HG03521 (cell line): ENCODE results near the gene SPRYD7.
"Not testable (repeated sequence)": the region's sequence is repeated elsewhere in the genome, so short reads cannot be mapped to it uniquely, and the experiment has no call there.

Experiments
- ATAC-seq: cut with Tn5 transposase; IDR thresholded peaks from one replicate; pipeline ENCODE4 v1.9.1; 2021; ENCODE audit warnings: mild to moderate bottlenecking, moderate library complexity; ENCODE audit not compliant: unreplicated experiment

Gene SPRYD7

DNA sequence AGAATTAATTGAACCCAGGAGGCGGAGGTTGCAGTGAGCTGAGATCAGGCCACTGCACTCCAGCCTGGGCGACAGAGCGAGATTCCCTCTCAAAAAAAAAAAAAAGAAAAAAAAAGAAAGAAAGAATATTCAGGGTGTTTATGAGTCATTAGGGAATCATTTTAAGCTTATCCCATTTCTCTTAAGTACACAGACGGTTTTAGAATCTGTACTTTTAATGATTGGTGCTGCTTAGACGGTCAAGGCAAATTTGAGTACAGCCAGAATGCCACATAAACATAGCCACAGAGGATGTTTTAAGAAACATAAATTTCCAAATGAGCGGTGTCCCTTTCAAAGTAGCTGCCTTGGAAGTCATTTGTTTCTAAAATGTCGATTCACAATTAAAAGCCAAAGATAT lies 2.6 kb downstream of the SPRYD7 start:
- no peak for ATAC-seq

DNA sequence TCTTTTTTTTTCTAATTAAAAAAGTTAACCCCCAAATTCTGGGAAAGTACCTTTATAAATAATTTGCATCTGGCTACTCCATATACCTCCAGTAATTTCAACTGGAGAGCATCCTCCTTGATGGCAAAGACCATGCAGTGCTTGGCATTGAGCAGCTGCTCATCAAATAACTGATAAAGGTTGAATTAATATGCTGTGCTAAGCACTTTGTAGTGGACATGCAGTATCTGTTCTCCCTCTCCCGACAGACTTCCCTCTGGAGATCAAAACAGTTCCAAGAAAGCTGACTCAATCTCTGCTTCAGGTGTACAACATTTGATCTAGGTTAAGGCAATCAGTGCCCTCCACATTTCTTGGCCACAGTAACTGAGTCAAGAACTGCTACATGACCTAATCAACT lies 3.3 kb downstream of the SPRYD7 start:
- ATAC-seq, result no peak

DNA sequence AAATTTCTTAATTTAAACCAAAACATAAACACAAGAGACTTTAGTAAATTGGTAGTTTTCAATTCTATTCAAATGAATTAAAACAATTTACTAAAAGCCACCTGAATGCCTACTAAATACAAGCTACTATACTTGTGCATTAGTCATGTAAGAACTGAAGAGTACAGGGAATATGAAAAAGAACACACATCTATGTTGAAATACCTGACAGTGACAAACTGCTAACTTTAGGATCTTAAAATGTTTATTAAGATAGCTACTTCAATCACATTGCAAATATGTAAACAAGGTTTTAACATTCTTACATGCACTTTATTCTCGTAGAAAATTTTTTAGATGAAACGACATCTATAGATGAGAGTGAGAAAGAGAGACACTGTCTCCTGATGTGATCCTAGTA lies 4.1 kb downstream of the SPRYD7 start:
- ATAC-seq, result no peak

DNA sequence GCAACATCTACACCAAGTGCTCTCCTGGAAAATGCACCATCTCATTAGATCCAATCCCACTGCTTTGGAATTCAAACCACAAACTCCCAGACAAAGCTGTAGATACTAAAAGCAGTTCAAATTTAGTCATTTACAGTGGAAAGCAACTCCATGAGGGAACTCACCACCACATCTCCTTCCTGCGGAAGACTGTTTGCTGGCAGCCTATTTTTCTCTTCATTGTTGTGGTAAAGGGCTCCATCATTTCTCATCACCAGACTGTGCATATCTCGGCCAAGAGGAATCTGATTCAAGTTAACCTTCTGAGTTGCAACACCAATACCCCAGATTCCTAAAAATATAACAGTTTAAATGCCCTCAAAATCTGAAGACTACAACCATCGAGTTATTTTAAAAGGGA lies 8.4 kb downstream of the SPRYD7 start:
- no peak for ATAC-seq

DNA sequence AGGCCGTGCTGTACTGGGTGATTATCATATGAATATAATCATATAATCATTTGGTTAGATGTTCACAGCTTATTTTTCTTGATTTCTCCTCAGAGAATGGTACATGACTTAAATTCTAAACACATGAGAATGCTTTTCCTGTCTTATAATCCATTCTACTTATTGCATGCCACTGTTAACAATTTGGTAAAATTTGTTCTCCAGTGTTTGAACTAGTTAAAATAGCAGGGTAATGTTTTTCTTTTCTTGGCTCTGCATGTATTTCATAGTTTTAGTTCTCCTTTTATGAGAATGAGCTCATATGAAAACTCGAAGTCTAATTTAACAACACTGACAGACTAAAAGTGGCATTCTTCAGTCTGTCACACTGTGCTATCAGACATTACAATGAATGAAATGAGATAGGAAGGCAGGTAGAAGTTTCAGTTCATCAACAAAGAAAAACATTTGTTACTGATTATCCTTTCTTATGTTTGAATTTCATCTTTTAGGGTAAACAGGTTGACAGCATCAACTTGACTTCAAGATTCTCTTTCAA lies 10.2 kb downstream of the SPRYD7 start:
- no peak for ATAC-seq

DNA sequence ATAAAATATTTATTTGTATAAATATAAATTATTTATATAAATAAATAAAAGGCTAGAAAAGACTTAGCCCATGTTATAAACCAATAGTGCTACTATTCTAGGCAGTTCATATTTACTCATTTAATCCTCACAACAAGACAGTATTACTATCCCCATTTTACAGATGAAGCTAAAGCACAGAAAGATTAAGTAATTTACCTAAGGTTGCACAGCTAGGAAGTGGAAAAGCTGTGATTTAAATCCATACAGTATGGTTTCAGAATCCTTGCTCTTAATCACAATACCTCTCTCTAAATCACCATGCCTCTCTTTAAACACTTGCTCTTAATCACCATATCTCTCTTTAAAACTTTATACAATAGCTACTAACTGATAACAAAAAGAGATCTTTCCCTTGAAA lies 13.8 kb downstream of the SPRYD7 start:
- no peak for ATAC-seq

DNA sequence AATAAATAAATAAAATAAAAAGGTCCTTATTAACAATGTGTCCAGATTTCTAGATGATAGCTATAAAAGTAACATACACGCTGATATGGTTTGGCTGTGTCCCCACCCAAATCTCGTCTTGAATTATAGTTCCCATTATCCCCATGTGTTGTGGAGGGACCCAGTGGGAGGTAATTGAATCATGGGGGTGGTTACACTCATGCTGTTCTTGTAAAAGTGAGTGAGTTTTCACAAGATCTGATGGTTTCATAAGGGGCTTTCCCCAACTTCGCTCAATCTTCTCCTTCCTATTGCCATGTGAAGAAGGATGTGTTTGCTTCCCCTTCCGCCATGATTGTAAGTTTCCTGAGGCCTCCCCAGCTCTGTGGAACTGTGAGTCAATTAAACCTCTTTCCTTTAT lies 15.2 kb downstream of the SPRYD7 start:
- ATAC-seq, result not testable (repeated sequence)

DNA sequence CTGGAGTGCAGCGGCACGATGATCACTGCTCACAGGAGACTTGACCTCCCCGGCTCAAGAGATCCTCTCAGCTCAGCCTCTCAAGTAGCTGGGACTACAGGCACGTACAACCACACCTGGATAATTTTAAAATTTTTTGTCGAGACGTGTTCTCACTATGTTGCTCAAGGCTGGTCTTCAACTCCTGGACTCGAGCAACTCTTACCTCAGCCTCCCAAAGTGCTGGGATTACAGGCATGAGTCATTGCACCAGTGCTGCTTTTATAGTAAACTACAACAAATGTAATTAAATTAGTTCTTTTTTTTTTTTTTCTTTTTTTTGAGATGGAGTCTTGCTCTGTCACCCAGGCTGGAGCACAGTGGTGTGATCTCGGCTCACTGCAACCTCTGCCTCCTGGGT lies 18.0 kb downstream of the SPRYD7 start:
- ATAC-seq, result not testable (repeated sequence)

DNA sequence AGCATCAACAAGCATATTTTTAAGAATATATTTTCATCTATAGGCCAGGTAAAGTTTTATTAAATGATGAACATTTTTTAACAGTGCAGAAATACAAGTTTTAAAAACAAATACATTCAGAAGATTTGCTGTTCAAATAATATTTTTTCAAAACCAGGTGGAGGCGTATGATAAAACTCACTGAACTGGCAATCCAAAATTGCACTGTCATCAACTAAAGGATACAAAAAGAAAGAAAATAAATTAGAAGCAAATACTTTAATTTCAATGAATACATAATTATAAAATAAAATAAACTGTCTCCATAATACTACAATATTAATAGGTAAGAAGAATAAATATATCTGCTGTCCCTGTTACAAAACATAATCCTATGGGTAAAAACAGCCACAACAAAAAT lies 21.2 kb downstream of the SPRYD7 start:
- no peak for ATAC-seq

DNA sequence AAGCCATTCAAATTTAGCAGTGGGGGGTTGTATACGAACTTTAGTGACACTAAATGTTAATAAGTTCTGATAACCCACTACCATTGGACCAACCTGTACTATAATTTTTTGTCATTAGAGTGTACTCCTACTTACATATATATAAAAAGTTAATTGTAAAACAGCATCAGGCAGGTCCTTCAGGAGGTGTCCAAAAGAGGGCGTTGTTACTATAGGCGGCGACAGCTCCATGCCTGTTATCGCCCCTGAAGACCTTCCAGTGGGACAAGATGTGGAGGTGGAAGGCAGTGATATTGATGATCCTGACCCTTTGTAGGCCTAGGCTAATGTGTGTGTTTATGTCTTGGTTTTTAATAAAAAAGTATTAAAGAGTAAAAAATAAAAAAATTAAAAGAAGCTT lies 27.5 kb downstream of the SPRYD7 start:
- ATAC-seq, result no peak

DNA sequence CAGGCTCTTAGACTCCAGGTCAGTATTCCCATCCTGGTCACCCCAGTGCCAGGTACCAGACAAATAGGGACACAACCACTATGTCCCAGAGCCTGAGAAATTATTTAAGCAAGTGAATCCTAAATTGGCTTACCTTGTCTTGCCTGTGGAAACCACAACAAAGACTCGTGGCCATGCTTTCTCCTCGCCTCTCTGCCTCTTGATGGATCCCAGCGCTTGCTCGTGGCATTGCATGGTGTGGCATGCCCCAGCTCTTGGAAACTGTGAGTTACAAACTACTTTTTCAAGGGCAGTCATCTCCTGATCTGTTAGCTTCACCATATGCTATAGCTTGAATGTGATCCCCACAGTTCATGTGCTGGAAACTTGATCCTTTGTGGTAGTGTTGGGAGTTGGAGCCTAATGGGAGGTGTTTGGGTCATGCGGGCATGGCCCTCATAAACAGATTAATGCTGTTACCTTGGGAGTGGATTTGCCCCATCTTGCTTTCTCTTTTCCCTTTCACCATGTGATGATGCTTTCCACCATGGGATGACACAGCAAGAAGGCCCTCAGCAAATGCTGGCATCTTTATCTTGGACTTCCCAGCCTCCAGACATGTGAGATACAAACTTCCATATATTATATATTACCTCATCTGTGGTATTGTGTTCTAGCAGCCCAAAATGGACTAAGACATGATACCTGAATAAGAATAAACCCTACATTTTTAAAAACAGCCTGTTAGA lies 31.2 kb downstream of the SPRYD7 start:
- no peak for ATAC-seq

DNA sequence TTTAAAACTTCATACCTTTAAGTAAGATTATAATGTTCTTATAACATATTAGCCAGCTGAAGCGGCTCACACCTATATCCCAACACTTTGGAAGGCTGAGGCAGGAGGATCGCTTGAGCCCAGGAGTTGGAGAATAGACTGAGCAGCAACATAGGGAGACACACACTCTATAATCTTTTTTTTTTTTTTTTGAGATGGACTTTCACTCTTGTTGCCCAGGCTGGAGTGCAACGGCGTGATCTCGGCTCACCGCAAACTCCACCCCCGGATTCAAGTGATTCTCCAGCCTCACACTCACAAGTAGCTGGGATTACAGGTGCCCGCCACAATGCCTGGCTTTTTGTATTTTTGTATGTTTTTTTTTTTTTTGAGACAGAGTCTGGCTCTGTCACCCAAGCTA lies 37.3 kb downstream of the SPRYD7 start:
- no peak for ATAC-seq

DNA sequence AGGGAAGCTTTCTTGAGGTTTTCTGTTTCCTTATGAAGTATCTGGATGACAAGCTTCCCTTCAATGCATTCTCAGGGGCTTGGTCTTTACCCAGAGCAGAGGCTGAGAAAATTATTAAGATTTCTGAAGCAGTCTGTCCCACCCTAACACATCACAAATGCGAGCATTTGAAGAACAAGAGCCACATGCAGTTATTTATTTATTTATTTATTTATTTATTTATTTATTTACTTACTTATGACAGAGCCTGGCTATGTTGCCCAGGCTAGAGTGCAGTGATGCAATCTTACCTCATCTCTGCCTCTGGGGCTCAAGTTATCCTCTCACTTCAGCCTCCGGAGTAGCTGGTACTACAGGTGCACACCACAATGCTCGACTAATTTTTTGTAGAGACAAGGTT lies 38.4 kb downstream of the SPRYD7 start:
- ATAC-seq, result no peak

DNA sequence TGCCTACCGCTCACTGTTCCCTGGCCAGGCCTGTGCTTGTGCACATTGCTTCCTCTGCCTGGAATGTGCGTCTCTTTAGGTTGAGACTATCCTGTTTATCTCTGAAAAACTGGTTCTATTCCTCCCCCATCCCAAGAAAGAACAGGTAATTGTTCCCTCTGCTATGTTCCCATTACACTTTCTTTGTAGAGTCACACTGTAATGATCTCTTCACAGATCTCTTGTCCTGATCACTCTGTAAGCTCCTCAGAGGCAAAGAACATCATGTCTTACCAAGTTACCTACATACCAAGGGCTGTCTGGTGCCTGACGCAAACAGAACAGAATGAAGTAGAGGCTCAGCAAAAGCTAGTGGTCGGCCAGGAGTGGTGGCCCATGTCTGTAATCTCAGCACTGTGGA lies 40.3 kb downstream of the SPRYD7 start:
- ATAC-seq, result no peak

DNA sequence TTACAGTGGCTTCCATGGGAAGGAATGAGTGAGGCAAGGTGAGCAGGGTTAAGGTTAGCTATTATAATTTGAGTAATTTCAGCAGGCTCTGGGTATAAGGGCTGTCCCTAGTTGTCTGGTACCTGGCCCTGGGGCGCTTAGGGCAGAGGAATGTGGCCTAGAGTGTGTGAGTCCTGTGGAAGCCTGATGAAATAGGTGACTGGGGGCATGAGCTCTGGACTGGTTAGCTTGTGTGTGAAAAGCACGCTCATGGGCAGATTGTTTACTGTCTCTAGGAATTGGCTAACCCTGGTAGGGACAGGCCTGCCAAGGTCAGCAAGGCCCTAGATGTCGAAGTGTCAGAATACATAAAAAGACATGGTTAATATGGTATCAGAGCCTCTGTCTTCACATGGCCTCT lies 42.5 kb downstream of the SPRYD7 start:
- no peak for ATAC-seq

DNA sequence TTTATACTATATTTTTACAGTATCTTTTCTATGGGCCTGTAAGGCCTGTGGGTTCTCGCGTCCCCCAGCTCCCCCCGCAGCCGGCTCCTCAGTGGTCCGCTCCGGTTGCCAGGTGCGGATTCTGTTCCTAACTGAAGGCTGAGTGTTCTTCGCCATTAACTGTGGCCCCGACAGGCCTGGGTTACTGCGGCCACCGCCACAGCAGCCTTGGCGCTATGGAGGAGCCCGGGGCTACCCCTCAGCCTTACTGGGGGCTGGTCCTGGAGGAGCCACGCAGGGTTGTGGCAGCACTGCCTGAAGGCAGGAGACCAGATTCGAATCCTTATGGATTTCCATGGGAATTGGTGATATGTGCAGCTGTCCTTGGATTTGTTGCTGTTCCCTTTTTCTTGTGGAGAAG lies 45.8 kb downstream of the SPRYD7 start:
- no peak for ATAC-seq

DNA sequence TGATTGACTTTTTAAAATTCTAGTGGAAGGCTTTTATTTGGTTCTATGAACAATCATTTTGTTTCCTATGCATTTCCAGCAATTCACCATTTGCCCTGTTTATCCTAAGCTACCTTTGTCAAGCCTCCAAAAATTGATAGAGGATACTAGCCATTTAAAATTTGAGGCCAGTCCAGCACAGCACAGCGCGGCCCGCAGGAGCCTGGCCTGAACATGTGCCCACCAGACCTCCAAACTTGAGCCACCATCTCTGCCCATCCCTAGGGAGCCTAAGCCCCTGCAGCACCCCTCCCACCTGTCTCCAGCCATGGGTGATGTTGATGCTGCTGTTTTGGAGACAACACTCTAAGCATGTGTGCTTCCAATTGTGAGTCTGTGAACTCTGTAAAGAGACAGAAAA lies 57.5 kb downstream of the SPRYD7 start:
- no peak for ATAC-seq

DNA sequence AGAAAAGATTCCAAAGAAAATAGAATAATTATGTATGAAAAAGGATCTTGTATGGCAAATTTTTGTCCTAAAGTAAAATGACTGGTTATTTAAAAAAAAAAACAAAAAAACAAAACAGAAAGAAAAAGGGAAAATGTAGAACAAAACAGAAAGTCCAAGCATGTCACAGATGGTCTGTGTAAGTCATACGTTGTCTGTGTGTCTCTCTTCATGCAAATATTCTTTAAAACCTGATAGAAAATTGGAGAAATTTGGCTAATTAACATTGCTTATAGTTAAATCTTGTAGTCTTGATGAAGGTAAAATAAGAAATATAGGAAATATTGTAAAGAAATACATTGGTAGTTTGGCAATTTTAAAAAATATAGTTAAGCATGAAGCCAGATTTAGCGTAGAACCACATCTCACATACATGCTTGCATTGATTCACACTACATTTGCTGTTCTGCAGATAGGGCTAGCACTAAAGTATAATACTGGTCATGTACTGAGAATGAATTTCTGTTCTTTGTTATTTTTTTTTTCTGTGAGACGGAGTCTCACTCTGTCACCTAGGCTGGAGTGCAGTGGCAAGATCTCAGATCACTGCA lies 58.4 kb downstream of the SPRYD7 start:
- no peak for ATAC-seq

DNA sequence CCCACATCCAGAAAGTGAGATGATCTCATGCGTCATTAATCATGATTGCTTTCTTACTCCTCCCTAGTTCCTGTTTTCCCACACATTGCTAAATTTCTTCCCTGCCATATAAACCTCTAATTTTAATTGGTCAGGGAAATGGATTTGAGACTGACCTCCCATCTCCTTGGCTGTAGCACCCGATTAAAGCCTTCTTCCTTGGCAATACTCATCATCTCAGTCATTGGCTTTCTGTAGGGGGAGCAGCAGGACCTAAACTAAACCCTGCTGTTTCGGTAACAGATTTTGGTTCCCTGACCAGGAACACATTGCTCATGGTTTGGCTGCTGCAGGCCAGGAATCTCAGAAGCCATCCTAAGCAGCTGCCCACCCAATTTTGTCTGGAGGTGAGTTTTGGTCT lies 61.7 kb downstream of the SPRYD7 start:
- no peak for ATAC-seq

DNA sequence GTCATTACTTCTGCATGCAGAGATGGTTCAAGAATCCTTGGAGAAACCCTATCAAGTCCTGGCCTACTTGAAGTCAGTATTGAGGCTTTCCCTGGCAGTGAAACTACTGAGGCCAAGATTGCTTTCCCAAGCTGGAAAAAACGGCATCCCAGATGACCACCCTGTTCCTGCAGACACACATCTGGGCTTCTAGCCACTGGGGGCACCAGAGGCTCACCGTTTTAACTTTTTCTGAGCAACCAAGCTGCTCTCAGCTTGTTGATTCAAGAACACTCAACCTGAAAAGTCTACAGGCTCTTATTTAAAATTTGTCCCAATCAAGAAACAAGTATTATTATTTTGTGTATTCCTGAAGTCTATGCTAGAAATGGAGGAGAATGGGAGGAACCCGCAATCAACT lies 66.6 kb downstream of the SPRYD7 start:
- no peak for ATAC-seq

DNA sequence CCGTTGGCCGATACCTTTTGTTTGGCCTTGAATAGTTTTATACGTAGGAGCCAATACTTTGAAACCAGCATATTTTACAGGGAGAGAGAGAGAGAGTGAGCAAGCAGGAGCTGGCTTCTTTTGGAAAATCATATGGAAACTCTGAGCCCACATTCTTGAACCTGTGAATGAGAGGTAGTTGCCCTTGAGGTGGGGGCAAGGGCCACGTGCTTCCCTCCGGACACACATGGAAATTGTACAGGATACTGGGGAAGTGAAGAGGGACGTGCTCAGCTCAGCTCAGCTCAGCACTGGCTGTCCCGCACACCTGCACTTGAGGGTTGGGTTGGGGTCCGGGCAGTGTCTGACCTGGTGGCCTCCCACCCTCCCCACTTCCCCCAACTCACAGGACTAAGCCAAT lies 68.3 kb downstream of the SPRYD7 start:
- no peak for ATAC-seq

DNA sequence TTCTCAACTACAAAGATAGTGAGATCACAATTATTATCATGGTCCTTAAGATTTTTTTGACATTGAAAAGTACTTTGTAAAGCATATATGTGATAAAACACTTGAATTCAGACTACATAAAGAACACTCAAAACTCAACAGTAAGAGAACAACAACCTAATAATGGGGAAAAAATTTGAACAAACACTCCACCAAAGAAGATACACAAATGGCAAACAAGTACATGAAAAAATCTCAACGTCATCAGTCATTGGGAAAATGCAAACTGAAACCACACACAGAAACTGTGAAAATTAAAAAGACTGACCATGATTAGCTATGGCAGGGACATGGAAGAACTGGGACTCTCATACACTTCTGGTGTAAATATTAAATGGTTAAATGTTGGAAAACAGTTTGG lies 70.9 kb downstream of the SPRYD7 start:
- ATAC-seq, result no peak

DNA sequence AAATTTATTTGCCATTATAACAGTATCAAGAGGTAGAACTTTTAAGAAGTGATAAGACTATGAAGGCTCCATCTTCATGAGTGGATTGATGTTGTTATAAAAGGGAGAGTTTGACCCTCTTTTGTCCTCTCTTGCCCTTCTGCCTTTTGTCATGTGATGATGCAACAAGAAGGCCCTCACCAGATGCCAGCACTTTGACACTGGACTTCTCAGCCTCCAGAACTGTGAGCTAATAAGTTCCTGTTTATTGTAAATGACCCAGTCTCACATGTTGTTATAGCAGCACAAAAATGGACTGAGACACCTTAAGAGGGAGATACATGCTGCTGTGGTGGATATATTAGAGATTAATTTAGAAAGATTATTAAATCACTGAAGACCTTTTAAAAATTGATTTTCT lies 71.6 kb downstream of the SPRYD7 start:
- no peak for ATAC-seq
